ENCODE results near the gene CHCHD1. TPM values are rescaled to one million over a fixed set of nuclear protein-coding genes. Genes with fewer than 3 reads are reported as not detected.

CHCHD1 gene
- total RNA-seq, 1 experiment from 2014 or later: 36.6 TPM

GRCh38 chr10:73796766-73797165 lies 14.9 kb downstream of the CHCHD1 start (continued):
- TF ChIP-seq ZBTB33 (IDR thresholded peaks at IDR 0.05; ENCODE audit: extremely low read depth, insufficient replicate concordance, low read length): no peak
- no peak for TF ChIP-seq POLR2A (IDR thresholded peaks at IDR 0.05; ENCODE audit: borderline replicate concordance, extremely low read depth, insufficient read depth, insufficient read length)

GRCh38 chr10:73797324-73798025 lies 15.6 kb downstream of the CHCHD1 start:
- H3K9me2 ChIP-seq (ENCODE audit: insufficient read depth): no peaks in the 10 kb centered on the region
- ATAC-seq (no peak), DNase-seq (ENCODE audit: low read depth, low spot score) (no peak)
- H3K27me3 ChIP-seq (ENCODE audit: insufficient read depth, low read length): no peaks in the 10 kb centered on the region
- no peak overlapping the region for H3K4me3 ChIP-seq (replicated peaks in 1 of 2; ENCODE audit: low read depth in 1 of 2, low read length in 2 of 2)
- H3K9ac ChIP-seq (ENCODE audit: low read length): no peak overlapping the region
- ChIA-PET CTCF (no interaction called here), POLR2A (no interaction called here), RAD21 (ENCODE audit: low non-redundant PET in 1 of 2, low total read pairs in 2 of 2, uncharacterized antibody in 2 of 2, unreplicated experiment in 2 of 2) (no interaction called here)
- H3K27ac ChIP-seq (ENCODE audit: low read depth, low read length): no peak overlapping the region
- no peaks in the 10 kb centered on the region for H4K20me1 ChIP-seq (ENCODE audit: insufficient read depth)
- no peak overlapping the region for H2AFZ ChIP-seq (ENCODE audit: low read depth, low read length, poor library complexity, severe bottlenecking)
- H3K9me3 ChIP-seq (ENCODE audit: control insufficient read depth in 1 of 2, insufficient read depth in 1 of 2, low read depth in 1 of 2, low read length in 2 of 2): no peaks in the 10 kb centered on the region
- peaks cover 22 to 34% of the 10 kb centered on the region in 2 experiments for H3K36me3 ChIP-seq (ENCODE audit: control insufficient read depth in 1 of 2, insufficient read depth in 2 of 2, low read length in 2 of 2)
- H3K4me2 ChIP-seq (ENCODE audit: low read length): no peak overlapping the region
- intact Hi-C loops (cut with micrococcal nuclease): no loop called here
- TF ChIP-seq REST (IDR thresholded peaks at IDR 0.05; ENCODE audit: low read depth) (no peak), TCF7L2 (IDR thresholded peaks at IDR 0.05; ENCODE audit: borderline replicate concordance, extremely low read depth, insufficient read depth, insufficient read length) (no peak)
- BruUV-seq (replicated peaks): no TSS peak
- H3K4me1 ChIP-seq (ENCODE audit: control insufficient read depth in 1 of 2, insufficient read depth in 2 of 2, low read length in 2 of 2): no peaks in the 10 kb centered on the region
- no peaks in the 10 kb centered on the region for H3K79me2 ChIP-seq (ENCODE audit: insufficient read depth, low read length)
